IMR-90 (cell line): Measurements from ENCODE around the gene YIPF3. TPM values are rescaled to one million over a fixed set of nuclear protein-coding genes. Genes with fewer than 3 reads are reported as not detected.

ENCODE experiments used
- ATAC-seq: fragments of 200-7000 bp; cut with Tn5 transposase; 2 replicates; pipeline ENCODE4 v1.9.1; 2020; ENCODE audit warnings: low read depth, mild to moderate bottlenecking, moderate library complexity
- BruUV-seq: library from RNA; stranded (reverse); fragments of 400-500 nt; replicated peaks from 2 replicates; lab custom pipeline; 2021; lab: Mats Ljungman, UMichigan
- CTCF ChIA-PET: fragments of 300-600 bp; formaldehyde crosslinking; extraction: SDS; loops from one replicate; lab custom pipeline; 2021; ENCODE audit warnings: antibody characterized with exemption; lab: Yijun Ruan, JAX
- POLR2A ChIA-PET: fragments of 300-600 bp; sonication (Branson Sonifier 250); formaldehyde crosslinking; loops from one replicate; lab custom pipeline; 2022; ENCODE audit warnings: antibody characterized with exemption; ENCODE audit not compliant: unreplicated experiment; lab: Charles Lee
- DNase-seq: peaks from one replicate; pipeline ENCODE4 v3.0.0; 2013
- H2AFZ ChIP-seq: replicated peaks from 2 replicates; pipeline ENCODE3; 2013; ENCODE audit warnings: low read length, mild to moderate bottlenecking; ENCODE audit not compliant: poor library complexity
- H2AK5ac ChIP-seq: 2 replicates; pipeline ENCODE4 v1.6.1; 2013; ENCODE audit warnings: low read depth, low read length, inconsistent platforms
- H2AK9ac ChIP-seq: replicated peaks from 2 replicates; pipeline ENCODE3; 2013; ENCODE audit warnings: mild to moderate bottlenecking, low read depth, low read length, moderate library complexity; ENCODE audit not compliant: poor library complexity
- H2BK120ac ChIP-seq: 2 replicates; pipeline ENCODE4 v1.6.1; 2013; ENCODE audit warnings: low read depth, low read length, inconsistent platforms
- H2BK15ac ChIP-seq: 3 replicates; pipeline ENCODE4 v1.6.1; 2013; ENCODE audit warnings: low read depth, low read length, inconsistent platforms
- H2BK20ac ChIP-seq: 2 replicates; pipeline ENCODE4 v1.6.1; 2013; ENCODE audit warnings: low read depth, mild to moderate bottlenecking, inconsistent platforms, low read length, moderate library complexity
- H2BK5ac ChIP-seq: 2 replicates; pipeline ENCODE4 v1.6.1; 2013; ENCODE audit warnings: mild to moderate bottlenecking, low read depth, low read length, inconsistent platforms; ENCODE audit not compliant: poor library complexity, severe bottlenecking
- H3K14ac ChIP-seq: replicated peaks from 2 replicates; pipeline ENCODE4 v1.6.1; 2013; ENCODE audit warnings: low read depth, low read length, inconsistent platforms
- H3K18ac ChIP-seq: 2 replicates; pipeline ENCODE4 v1.6.1; 2013; ENCODE audit warnings: low read depth, low read length, control low read depth
- H3K23ac ChIP-seq: 2 replicates; pipeline ENCODE4 v1.6.1; 2013; ENCODE audit warnings: low read depth, low read length, inconsistent platforms
- H3K27ac ChIP-seq: 2 replicates; pipeline ENCODE4 v1.5.1; 2013; ENCODE audit warnings: mild to moderate bottlenecking, control low read depth, low read length; ENCODE audit not compliant: insufficient read depth
- H3K27me3 ChIP-seq: 2 replicates; pipeline ENCODE4 v1.6.1; 2013; ENCODE audit warnings: low read length; ENCODE audit not compliant: control insufficient read depth, insufficient read depth
- H3K36me3 ChIP-seq: 2 replicates; pipeline ENCODE4 v1.6.1; 2013; ENCODE audit warnings: low read length, mixed read lengths; ENCODE audit not compliant: control insufficient read depth, insufficient read depth
- H3K4ac ChIP-seq: 2 replicates; pipeline ENCODE4 v1.6.1; 2013; ENCODE audit warnings: low read depth, low read length, inconsistent platforms
- H3K4me1 ChIP-seq: 2 replicates; pipeline ENCODE4 v1.6.1; 2013; ENCODE audit warnings: low read length, mixed read lengths; ENCODE audit not compliant: control insufficient read depth, insufficient read depth
- H3K4me2 ChIP-seq: 2 replicates; pipeline ENCODE4 v1.6.1; 2013; ENCODE audit warnings: low read depth, mild to moderate bottlenecking, control low read depth, low read length, moderate library complexity
- H3K4me3 ChIP-seq: 2 replicates; pipeline ENCODE4 v1.5.1; 2013; ENCODE audit warnings: low read depth, mild to moderate bottlenecking, control low read depth, low read length, moderate library complexity; ENCODE audit not compliant: insufficient read depth
- H3K56ac ChIP-seq: 2 replicates; pipeline ENCODE4 v1.6.1; 2013; ENCODE audit warnings: low read length, inconsistent platforms; ENCODE audit not compliant: insufficient read depth; ENCODE audit errors: extremely low read depth
- H3K79me1 ChIP-seq, 2 experiments: 2 replicates each; pipeline ENCODE4 v1.6.1; 2013; ENCODE audit warnings: low read length in 2 of 2, inconsistent platforms in 1 of 2, low read depth in 1 of 2
- H3K9ac ChIP-seq: 2 replicates; pipeline ENCODE4 v1.6.1; 2013; ENCODE audit warnings: low read depth, low read length, control low read depth
- H3K9me1 ChIP-seq: 2 replicates; pipeline ENCODE4 v1.6.1; 2013; ENCODE audit warnings: low read length, inconsistent platforms; ENCODE audit not compliant: insufficient read depth
- H3K9me3 ChIP-seq: 2 replicates; pipeline ENCODE4 v1.6.1; 2013; ENCODE audit warnings: low read length; ENCODE audit not compliant: control insufficient read depth, insufficient read depth
- H4K20me1 ChIP-seq: 2 replicates; pipeline ENCODE4 v1.6.1; 2013; ENCODE audit warnings: low read length, inconsistent platforms; ENCODE audit not compliant: insufficient read depth
- H4K5ac ChIP-seq: 2 replicates; pipeline ENCODE4 v1.6.1; 2013; ENCODE audit warnings: mild to moderate bottlenecking, low read depth, low read length, control low read depth
- H4K8ac ChIP-seq, 2 experiments: 2 replicates each; pipeline ENCODE4 v1.6.1; 2013; ENCODE audit warnings: low read depth in 2 of 2, low read length in 2 of 2, control low read depth in 1 of 2, inconsistent platforms in 1 of 2
- H4K91ac ChIP-seq: 2 replicates; pipeline ENCODE4 v1.6.1; 2013; ENCODE audit warnings: low read depth, low read length, inconsistent platforms; ENCODE audit not compliant: insufficient read depth
- BHLHE40 ChIP-seq: fragments of 150-350 bp; IDR thresholded peaks from 2 replicates; pipeline ENCODE4 v1.6.1; 2016; ENCODE audit warnings: mild to moderate bottlenecking, low read depth, low read length
- CEBPB ChIP-seq: IDR thresholded peaks from 2 replicates; pipeline ENCODE4 v1.6.1; 2012; ENCODE audit warnings: low read depth, low read length, improper control_type of control experiment
- CHD1 ChIP-seq: IDR thresholded peaks from 2 replicates; pipeline ENCODE4 v1.6.1; 2012; ENCODE audit warnings: low read depth, low read length, improper control_type of control experiment
- FOS ChIP-seq: fragments of 150-350 bp; IDR thresholded peaks from 2 replicates; pipeline ENCODE4 v1.6.1; 2016; ENCODE audit warnings: low read depth, low read length
- MAFK ChIP-seq: IDR thresholded peaks from 2 replicates; pipeline ENCODE4 v1.6.1; 2012; ENCODE audit warnings: low read depth, low read length, improper control_type of control experiment
- MAZ ChIP-seq: IDR thresholded peaks from 2 replicates; pipeline ENCODE4 v1.6.1; 2012; ENCODE audit warnings: low read depth, mild to moderate bottlenecking, low read length, improper control_type of control experiment, moderate library complexity, borderline replicate concordance
- MXI1 ChIP-seq: IDR thresholded peaks from 2 replicates; pipeline ENCODE4 v1.6.1; 2012; ENCODE audit warnings: low read depth, mild to moderate bottlenecking, low read length, moderate library complexity, borderline replicate concordance
- NFE2L2 ChIP-seq: fragments of 150-350 bp; IDR thresholded peaks from 2 replicates; pipeline ENCODE4 v1.6.1; 2016; ENCODE audit warnings: low read depth, mild to moderate bottlenecking, low read length
- POLR2A ChIP-seq: IDR thresholded peaks from 2 replicates; pipeline ENCODE4 v1.6.1; 2012; ENCODE audit warnings: mild to moderate bottlenecking, low read depth, low read length
- RAD21 ChIP-seq: IDR thresholded peaks from 2 replicates; pipeline ENCODE4 v1.6.1; 2012; ENCODE audit warnings: low read length, improper control_type of control experiment
- RCOR1 ChIP-seq: IDR thresholded peaks from 2 replicates; pipeline ENCODE4 v1.6.1; 2012; ENCODE audit warnings: mild to moderate bottlenecking, low read length, improper control_type of control experiment; ENCODE audit not compliant: insufficient replicate concordance
- RFX5 ChIP-seq: IDR thresholded peaks from 2 replicates; pipeline ENCODE4 v1.8.0; 2012; ENCODE audit warnings: low read depth, mild to moderate bottlenecking, low read length, moderate library complexity
- SMC3 ChIP-seq: fragments of 150-350 bp; IDR thresholded peaks from 2 replicates; pipeline ENCODE4 v1.6.1; 2016; ENCODE audit warnings: low read depth, mild to moderate bottlenecking, antibody characterized with exemption, low read length, moderate library complexity
- WGBS, 2 experiments: methylation state at CpG; one replicate each; pipeline versions ENCODE4 v1.1.5 to v1.1.7; 2013; ENCODE audit warnings: missing lambda C conversion rate in 2 of 2; ENCODE audit not compliant: insufficient read length in 1 of 2; ENCODE audit errors: extremely low coverage in 2 of 2; 5-methylcytosine and 5-hydroxymethylcytosine counted together
- dilution Hi-C: fragments of 300-500 bp; cut with HindIII; formaldehyde crosslinking; loops from one replicate; pipeline ENCODE4 v1.14.3; 2018; ENCODE audit warnings: low sequenced_read_pairs; ENCODE audit not compliant: unreplicated experiment
- in situ Hi-C: fragments of 300-500 bp; cut with MboI; formaldehyde crosslinking; loops from 3 replicates; pipeline ENCODE4 v1.14.3; 2019; ENCODE audit warnings: low sequenced_read_pairs, inconsistent platforms, mixed read lengths
- intact Hi-C: fragments of 100-400 bp; cut with micrococcal nuclease; formaldehyde crosslinking; loops from 2 replicates; pipeline ENCODE4 v1.10.0; 2022
- polyA plus RNA-seq, 3 experiments: library from polyadenylated mRNA; depleted of rRNA; stranded (reverse); fragments of >200 nt; gene quantifications; 2 replicates each; pipeline ENCODE4 v1.2.3, GENCODE V29; 2012; ENCODE audit warnings: low replicate concordance in 1 of 3
- total RNA-seq: library from RNA; depleted of rRNA; stranded (reverse); fragments of >200 nt; gene quantifications from 2 replicates; pipeline ENCODE4 v1.2.3, GENCODE V29; 2012
- TF ChIP-seq, protein P1 (sequence below): conservative IDR thresholded peaks from 2 replicates; pipeline ENCODE4 v1.5.1; 2012; ENCODE audit warnings: mild to moderate bottlenecking, low read depth, low read length, improper control_type of control experiment
- TF ChIP-seq, protein P2 (sequence below): fragments of 150-350 bp; IDR thresholded peaks from 2 replicates; pipeline ENCODE4 v1.6.1; 2016; ENCODE audit warnings: low read depth, mild to moderate bottlenecking, low read length, moderate library complexity, borderline replicate concordance
- TF ChIP-seq, protein P3 (sequence below): fragments of 150-350 bp; IDR thresholded peaks from 2 replicates; pipeline ENCODE4 v1.6.1; 2017; ENCODE audit warnings: mild to moderate bottlenecking, antibody characterized with exemption, low read length, low read depth

Gene YIPF3
- total and polyA plus RNA-seq, 2 of the 4 experiments (the other 2 are of a cell fraction) = 114 to 193 TPM

DNA sequence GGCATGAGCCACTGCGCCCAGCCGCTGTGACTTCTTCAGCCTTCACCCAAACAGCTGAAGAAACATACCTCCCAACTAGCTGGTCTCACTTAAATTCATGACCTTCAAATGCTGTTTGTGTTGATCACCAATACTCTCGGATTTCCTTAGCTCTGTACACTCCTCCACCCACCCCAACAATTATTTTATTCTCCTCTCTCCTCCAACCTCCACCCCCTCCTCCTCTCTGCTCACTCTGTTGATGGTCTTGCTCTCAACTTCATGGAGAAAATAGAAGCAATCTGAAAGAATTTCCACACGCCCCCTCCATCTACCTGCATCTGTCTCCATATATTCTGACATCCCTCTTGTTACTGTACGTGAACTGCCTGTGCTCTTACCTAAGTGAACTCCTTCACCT lies 54.8 kb downstream of the YIPF3 start:
- WGBS, 2 experiments = 46% methylated on average over 4 of the region's 5 CpGs; no CpG with 5 or more reads in 1 of the 2 experiments
- in situ Hi-C loops = loop anchor here (5.0 kb wide), 1 partner anchor 35 kb away; no protein-coding TSS in a partner anchor
- CTCF ChIA-PET = no interaction called here
- Histone ChIP-seq H2AFZ (no peak overlapping the region), H3K4me3 (no peak overlapping the region), H4K8ac (no peak overlapping the region), H2BK15ac (no peak overlapping the region), H3K27ac (no peak overlapping the region), H2AK5ac (no peak overlapping the region), H3K36me3 (no peaks in the 10 kb centered on the region), H3K4me2 (no peak overlapping the region), H3K23ac (no peak overlapping the region), H3K14ac (no peak overlapping the region), H3K4ac (no peak overlapping the region), H3K9me3 (no peaks in the 10 kb centered on the region; the same call in 1 of the 2 replicates), H4K91ac (no peak overlapping the region), H3K27me3 (peaks cover 20% of the 10 kb centered on the region), H2BK20ac (no peak overlapping the region), H3K4me1 (no peaks in the 10 kb centered on the region), H2BK5ac (no peak overlapping the region), H2BK120ac (no peak overlapping the region), H2AK9ac (no peak overlapping the region), H3K9me1 (no peaks in the 10 kb centered on the region), H4K20me1 (no peaks in the 10 kb centered on the region), H3K18ac (no peak overlapping the region), H4K5ac (no peak overlapping the region), H3K56ac (no peak overlapping the region), H3K9ac (no peak overlapping the region), H3K79me1 (no peaks in the 10 kb centered on the region)
- no TSS peak for BruUV-seq
- intact Hi-C loops = no loop called here
- POLR2A ChIA-PET = no interaction called here
- ATAC-seq = no peak
- DNase-seq = no peak
- dilution Hi-C loops = no loop called here
- TF ChIP-seq BHLHE40 (no peak), CEBPB (no peak), SMC3 (no peak), MXI1 (no peak), CHD1 (no peak), POLR2A (no peak), FOS (no peak), RFX5 (no peak), MAZ (no peak), MAFK (no peak), RAD21 (no peak), NFE2L2 (no peak), RCOR1 (no peak)
- TF ChIP-seq, protein P1, sequence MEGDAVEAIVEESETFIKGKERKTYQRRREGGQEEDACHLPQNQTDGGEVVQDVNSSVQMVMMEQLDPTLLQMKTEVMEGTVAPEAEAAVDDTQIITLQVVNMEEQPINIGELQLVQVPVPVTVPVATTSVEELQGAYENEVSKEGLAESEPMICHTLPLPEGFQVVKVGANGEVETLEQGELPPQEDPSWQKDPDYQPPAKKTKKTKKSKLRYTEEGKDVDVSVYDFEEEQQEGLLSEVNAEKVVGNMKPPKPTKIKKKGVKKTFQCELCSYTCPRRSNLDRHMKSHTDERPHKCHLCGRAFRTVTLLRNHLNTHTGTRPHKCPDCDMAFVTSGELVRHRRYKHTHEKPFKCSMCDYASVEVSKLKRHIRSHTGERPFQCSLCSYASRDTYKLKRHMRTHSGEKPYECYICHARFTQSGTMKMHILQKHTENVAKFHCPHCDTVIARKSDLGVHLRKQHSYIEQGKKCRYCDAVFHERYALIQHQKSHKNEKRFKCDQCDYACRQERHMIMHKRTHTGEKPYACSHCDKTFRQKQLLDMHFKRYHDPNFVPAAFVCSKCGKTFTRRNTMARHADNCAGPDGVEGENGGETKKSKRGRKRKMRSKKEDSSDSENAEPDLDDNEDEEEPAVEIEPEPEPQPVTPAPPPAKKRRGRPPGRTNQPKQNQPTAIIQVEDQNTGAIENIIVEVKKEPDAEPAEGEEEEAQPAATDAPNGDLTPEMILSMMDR = no peak
- TF ChIP-seq, protein P2, sequence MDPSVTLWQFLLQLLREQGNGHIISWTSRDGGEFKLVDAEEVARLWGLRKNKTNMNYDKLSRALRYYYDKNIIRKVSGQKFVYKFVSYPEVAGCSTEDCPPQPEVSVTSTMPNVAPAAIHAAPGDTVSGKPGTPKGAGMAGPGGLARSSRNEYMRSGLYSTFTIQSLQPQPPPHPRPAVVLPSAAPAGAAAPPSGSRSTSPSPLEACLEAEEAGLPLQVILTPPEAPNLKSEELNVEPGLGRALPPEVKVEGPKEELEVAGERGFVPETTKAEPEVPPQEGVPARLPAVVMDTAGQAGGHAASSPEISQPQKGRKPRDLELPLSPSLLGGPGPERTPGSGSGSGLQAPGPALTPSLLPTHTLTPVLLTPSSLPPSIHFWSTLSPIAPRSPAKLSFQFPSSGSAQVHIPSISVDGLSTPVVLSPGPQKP = no peak
- TF ChIP-seq, protein P3, sequence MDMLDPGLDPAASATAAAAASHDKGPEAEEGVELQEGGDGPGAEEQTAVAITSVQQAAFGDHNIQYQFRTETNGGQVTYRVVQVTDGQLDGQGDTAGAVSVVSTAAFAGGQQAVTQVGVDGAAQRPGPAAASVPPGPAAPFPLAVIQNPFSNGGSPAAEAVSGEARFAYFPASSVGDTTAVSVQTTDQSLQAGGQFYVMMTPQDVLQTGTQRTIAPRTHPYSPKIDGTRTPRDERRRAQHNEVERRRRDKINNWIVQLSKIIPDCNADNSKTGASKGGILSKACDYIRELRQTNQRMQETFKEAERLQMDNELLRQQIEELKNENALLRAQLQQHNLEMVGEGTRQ = no peak
